ENCODE results near the gene FBXO5.

- no peak for TF ChIP-seq CTCF (conservative IDR thresholded peaks at IDR 0.05; ENCODE audit: low read depth, low read length)
- TF ChIP-seq EZH2 (IDR thresholded peaks at IDR 0.05; ENCODE audit: borderline replicate concordance, low read depth, low read length, poor library complexity, severe bottlenecking): no peak
These were observed at the start of gene FBXO5 for GRCh38 chr6:152982904-152983636.

Data from A673 (cell line).